C4-2B (cell line): ENCODE data around the gene TSLP.

Source experiments
- H3K27ac ChIP-seq: fragments of 450-650 bp; 2 replicates; pipeline ENCODE4 v1.5.1; 2017
- ZFX ChIP-seq: fragments of 450-650 bp; IDR thresholded peaks from 2 replicates; pipeline ENCODE4 v1.6.1; 2017
- TF ChIP-seq, protein P1 (sequence below): fragments of 450-650 bp; conservative IDR thresholded peaks from 2 replicates; pipeline ENCODE4 v1.5.1; 2017; ENCODE audit warnings: mild to moderate bottlenecking

Gene TSLP

GRCh38 chr5:111124793-111125192 is 53.3 kb downstream of the TSLP start:
- no peak for TF ChIP-seq ZFX
- TF ChIP-seq, protein P1, sequence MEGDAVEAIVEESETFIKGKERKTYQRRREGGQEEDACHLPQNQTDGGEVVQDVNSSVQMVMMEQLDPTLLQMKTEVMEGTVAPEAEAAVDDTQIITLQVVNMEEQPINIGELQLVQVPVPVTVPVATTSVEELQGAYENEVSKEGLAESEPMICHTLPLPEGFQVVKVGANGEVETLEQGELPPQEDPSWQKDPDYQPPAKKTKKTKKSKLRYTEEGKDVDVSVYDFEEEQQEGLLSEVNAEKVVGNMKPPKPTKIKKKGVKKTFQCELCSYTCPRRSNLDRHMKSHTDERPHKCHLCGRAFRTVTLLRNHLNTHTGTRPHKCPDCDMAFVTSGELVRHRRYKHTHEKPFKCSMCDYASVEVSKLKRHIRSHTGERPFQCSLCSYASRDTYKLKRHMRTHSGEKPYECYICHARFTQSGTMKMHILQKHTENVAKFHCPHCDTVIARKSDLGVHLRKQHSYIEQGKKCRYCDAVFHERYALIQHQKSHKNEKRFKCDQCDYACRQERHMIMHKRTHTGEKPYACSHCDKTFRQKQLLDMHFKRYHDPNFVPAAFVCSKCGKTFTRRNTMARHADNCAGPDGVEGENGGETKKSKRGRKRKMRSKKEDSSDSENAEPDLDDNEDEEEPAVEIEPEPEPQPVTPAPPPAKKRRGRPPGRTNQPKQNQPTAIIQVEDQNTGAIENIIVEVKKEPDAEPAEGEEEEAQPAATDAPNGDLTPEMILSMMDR: no peak
- H3K27ac ChIP-seq: no peak overlapping the region

GRCh38 chr5:111126896-111127295 is 55.4 kb downstream of the TSLP start:
- TF ChIP-seq, protein P1: no peak
- no peak for TF ChIP-seq ZFX
- H3K27ac ChIP-seq: no peak overlapping the region
